Chondrocyte (in vitro differentiated cells): ENCODE data around the gene PAFAH1B1. TPM values are rescaled to one million over a fixed set of nuclear protein-coding genes. Genes with fewer than 3 reads are reported as not detected.
A peak's percentile ranks its signal among the peaks of the same experiment; 100 is the strongest.

Source experiments
- DNase-seq: peaks from one replicate; pipeline ENCODE4 v3.0.0; 2021; ENCODE audit warnings: mixed read lengths, low spot score
- H3K27ac Mint-ChIP-seq: one replicate; pipeline ENCODE4 v1.8.0; 2021; ENCODE audit warnings: mild to moderate bottlenecking, moderate library complexity, mixed read lengths; ENCODE audit not compliant: unreplicated experiment
- H3K27me3 Mint-ChIP-seq: 2 replicates; pipeline ENCODE4 v1.8.0; 2021; ENCODE audit warnings: low read depth, mixed read lengths
- H3K36me3 Mint-ChIP-seq: 2 replicates; pipeline ENCODE4 v1.8.0; 2021; ENCODE audit warnings: low read depth, mixed read lengths
- H3K4me1 Mint-ChIP-seq: 2 replicates; pipeline ENCODE4 v1.8.0; 2021; ENCODE audit warnings: low read depth, mild to moderate bottlenecking, mixed read lengths
- H3K4me3 Mint-ChIP-seq: one replicate; pipeline ENCODE4 v1.8.0; 2021; ENCODE audit warnings: mild to moderate bottlenecking, moderate library complexity, mixed read lengths; ENCODE audit not compliant: unreplicated experiment
- H3K9me3 Mint-ChIP-seq: 2 replicates; pipeline ENCODE4 v1.8.0; 2021; ENCODE audit warnings: low read depth, mixed read lengths
- CTCF ChIP-seq: fragments of 200-600 bp; sonication (generic); IDR thresholded peaks from 2 replicates; pipeline ENCODE4 v1.5.0; 2021; ENCODE audit warnings: antibody characterized with exemption, mild to moderate bottlenecking, moderate library complexity
- total RNA-seq: library from RNA; stranded (reverse); gene quantifications from 3 replicates; pipeline ENCODE4 v1.2.1, GENCODE V29; 2021

PAFAH1B1 gene
- total RNA-seq, 1 donor from 2014 or later, result 151 TPM

DNA sequence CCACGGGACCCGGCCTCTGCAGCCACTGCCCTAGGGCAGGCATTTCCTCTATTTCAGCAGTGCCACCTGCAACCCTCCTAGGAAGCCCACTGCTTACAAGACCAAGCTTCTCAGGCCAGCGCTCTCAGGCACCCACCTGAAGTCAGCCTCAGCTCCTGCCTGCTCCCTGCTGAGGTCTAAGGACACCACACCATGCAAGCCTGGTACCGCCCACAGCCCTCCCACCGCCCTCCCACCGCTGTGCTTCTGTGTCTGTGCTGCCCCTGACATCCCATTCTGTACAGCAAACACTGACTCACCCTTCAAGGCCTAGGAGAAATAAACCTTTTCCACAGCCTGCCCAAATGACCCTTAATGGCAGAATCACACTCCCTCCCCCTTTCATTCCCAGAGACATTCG is 111.8 kb downstream of the PAFAH1B1 start:
- peaks cover 1% of the 10 kb centered on the region for H3K36me3 Mint-ChIP-seq
- no peak for TF ChIP-seq CTCF
- no peak overlapping the region for H3K4me3 Mint-ChIP-seq
- H3K27ac Mint-ChIP-seq, result no peak overlapping the region
- no peaks in the 10 kb centered on the region for H3K27me3 Mint-ChIP-seq
- peak; percentile 74 for DNase-seq
- H3K9me3 Mint-ChIP-seq, result no peaks in the 10 kb centered on the region
- H3K4me1 Mint-ChIP-seq, result peaks cover 30% of the 10 kb centered on the region

DNA sequence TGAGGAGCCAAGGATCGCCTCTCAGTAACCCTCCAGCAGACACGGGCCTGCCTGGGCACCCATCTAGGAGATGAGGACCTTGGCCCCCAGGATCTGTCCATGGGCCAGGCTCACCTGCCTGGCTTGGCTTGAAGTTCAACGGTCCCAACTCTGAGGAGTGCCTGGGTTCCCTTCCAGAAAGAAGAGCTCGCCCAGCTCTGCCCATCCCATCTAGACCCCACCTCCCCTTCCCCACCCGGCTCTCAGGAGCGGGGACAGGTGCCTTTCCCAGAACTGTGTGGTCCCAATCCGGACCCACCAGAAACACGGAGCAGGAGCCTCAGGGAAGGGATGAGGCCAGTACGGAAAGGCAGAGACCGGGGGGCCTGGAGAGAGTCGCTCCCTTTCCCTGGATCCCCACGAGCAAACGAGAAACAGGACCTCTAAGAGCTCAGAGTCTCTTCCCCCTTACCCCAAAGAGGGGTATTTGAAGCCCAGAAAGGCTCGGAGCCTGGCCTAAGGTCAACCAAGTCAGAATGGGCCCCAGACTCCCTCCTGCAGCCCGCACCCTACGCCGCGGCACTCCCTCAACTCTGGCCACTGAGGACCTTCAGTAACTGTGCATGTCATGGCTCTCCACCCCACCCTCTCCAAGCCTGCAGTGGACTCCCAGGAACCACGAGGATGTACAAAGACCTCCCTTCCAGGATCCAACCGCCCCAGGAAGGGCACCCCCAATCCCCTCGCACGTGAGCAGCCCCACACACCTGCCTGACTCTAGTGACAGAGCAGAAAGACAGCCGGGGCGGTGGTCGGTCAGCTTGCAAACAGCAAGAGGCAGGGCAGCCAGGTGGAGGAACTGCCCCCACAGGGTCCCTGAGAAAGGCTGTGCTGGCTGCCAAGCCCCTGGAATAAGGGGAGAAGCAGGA is 112.7 kb downstream of the PAFAH1B1 start:
- no peak overlapping the region for H3K4me3 Mint-ChIP-seq
- H3K4me1 Mint-ChIP-seq, result peaks cover 36% of the 10 kb centered on the region
- H3K27me3 Mint-ChIP-seq, result no peaks in the 10 kb centered on the region
- no peaks in the 10 kb centered on the region for H3K9me3 Mint-ChIP-seq
- DNase-seq, result peak; percentile 86
- no peak for TF ChIP-seq CTCF
- H3K36me3 Mint-ChIP-seq, result peaks cover 1% of the 10 kb centered on the region
- H3K27ac Mint-ChIP-seq, result no peak overlapping the region

- H3K36me3 Mint-ChIP-seq, result peaks cover 1% of the 10 kb centered on the region
- no peaks in the 10 kb centered on the region for H3K9me3 Mint-ChIP-seq
- TF ChIP-seq CTCF, result no peak
- DNase-seq, result peak; percentile 82
- H3K27me3 Mint-ChIP-seq, result no peaks in the 10 kb centered on the region
- H3K27ac Mint-ChIP-seq, result no peak overlapping the region
- no peak overlapping the region for H3K4me3 Mint-ChIP-seq
- peaks cover 38% of the 10 kb centered on the region for H3K4me1 Mint-ChIP-seq
Observed at GRCh38 chr17:2706911-2707510, 113.6 kb downstream of the PAFAH1B1 start.

DNA sequence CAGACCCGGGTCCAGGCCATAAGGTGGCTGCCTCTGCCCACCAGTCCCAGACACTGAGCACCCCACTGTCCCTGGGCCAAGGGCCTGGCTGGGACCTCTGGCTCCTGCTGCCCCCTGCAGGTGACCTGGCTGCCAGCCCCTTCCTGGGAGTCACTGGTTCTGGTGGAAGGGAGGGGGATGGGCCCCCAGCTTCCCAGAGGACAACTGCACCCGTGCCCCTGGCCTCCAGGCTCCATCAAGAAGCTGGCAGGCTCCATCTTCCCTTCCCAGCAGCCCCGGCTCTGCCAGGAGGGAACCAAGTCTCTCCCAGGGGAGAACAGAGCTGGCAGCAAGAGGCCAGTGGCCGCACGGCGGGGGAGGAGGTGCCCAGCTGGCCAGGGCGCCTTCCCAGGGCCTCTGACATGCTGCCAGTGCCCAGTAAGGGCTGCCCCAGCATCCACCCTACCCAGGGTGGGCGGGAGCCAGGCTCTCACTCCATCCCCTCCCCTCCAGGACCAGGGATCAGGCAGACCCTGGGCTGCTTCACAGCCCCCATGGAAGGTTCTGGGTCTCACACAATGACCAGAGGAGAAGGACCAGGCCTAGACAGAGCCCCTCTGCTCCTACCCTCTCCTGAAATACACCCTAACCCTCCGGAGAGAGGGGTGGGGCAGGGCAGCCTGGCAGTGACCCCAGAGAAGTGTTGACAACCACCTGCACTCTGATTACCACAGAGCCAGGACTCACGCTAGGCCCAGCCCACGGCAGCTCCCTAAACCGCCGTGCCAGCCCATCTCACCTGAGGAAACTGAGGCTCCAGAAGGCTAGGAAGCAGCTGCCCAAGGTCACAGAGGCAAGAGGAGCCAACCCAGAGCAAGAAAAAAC is 114.5 kb downstream of the PAFAH1B1 start:
- H3K9me3 Mint-ChIP-seq, result no peaks in the 10 kb centered on the region
- H3K36me3 Mint-ChIP-seq, result no peaks in the 10 kb centered on the region
- peaks cover 45% of the 10 kb centered on the region for H3K4me1 Mint-ChIP-seq
- peak overlapping the region; percentile 36 for H3K4me3 Mint-ChIP-seq
- no peak for DNase-seq
- no peaks in the 10 kb centered on the region for H3K27me3 Mint-ChIP-seq
- H3K27ac Mint-ChIP-seq, result no peak overlapping the region
- TF ChIP-seq CTCF, result peak; percentile 67
